Measurements from ENCODE around the gene PPM1D.
"Not testable (repeated sequence)": the region's sequence is repeated elsewhere in the genome, so short reads cannot be mapped to it uniquely, and the experiment has no call there.

DNA sequence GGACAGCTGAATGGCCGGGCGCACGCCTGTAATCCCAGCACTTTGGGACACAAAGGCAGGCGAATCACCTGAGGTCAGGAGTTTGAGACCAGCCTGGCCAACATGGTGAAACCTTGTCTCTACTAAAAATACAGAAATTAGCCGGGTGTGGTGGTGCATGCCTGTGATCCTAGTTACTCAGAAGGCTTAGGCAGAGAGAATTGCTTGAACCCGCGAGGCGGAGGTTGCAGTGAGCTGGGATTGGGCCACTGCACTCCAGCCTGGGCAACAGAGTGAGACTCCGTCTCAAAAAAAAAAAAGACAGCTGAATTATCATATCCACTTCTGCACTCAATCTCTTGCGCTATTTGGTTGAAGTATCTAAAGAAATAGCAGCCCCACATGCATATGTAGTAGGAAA is 3.5 kb downstream of the PPM1D start:
- TF ChIP-seq POLR2A (IDR thresholded peaks at IDR 0.05), result not testable (repeated sequence)
- TF ChIP-seq, protein P1, sequence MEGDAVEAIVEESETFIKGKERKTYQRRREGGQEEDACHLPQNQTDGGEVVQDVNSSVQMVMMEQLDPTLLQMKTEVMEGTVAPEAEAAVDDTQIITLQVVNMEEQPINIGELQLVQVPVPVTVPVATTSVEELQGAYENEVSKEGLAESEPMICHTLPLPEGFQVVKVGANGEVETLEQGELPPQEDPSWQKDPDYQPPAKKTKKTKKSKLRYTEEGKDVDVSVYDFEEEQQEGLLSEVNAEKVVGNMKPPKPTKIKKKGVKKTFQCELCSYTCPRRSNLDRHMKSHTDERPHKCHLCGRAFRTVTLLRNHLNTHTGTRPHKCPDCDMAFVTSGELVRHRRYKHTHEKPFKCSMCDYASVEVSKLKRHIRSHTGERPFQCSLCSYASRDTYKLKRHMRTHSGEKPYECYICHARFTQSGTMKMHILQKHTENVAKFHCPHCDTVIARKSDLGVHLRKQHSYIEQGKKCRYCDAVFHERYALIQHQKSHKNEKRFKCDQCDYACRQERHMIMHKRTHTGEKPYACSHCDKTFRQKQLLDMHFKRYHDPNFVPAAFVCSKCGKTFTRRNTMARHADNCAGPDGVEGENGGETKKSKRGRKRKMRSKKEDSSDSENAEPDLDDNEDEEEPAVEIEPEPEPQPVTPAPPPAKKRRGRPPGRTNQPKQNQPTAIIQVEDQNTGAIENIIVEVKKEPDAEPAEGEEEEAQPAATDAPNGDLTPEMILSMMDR (IDR thresholded peaks at IDR 0.05), result not testable (repeated sequence)

Measured in suprapubic skin (tissue), 3 donors.